Measurements from ENCODE around the gene RGR.

Gene RGR

GRCh38 chr10:84234479-84234878 lies 10.4 kb upstream of the RGR start:
- TF ChIP-seq, protein P1, sequence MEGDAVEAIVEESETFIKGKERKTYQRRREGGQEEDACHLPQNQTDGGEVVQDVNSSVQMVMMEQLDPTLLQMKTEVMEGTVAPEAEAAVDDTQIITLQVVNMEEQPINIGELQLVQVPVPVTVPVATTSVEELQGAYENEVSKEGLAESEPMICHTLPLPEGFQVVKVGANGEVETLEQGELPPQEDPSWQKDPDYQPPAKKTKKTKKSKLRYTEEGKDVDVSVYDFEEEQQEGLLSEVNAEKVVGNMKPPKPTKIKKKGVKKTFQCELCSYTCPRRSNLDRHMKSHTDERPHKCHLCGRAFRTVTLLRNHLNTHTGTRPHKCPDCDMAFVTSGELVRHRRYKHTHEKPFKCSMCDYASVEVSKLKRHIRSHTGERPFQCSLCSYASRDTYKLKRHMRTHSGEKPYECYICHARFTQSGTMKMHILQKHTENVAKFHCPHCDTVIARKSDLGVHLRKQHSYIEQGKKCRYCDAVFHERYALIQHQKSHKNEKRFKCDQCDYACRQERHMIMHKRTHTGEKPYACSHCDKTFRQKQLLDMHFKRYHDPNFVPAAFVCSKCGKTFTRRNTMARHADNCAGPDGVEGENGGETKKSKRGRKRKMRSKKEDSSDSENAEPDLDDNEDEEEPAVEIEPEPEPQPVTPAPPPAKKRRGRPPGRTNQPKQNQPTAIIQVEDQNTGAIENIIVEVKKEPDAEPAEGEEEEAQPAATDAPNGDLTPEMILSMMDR (IDR thresholded peaks at IDR 0.05), result no peak

DNA sequence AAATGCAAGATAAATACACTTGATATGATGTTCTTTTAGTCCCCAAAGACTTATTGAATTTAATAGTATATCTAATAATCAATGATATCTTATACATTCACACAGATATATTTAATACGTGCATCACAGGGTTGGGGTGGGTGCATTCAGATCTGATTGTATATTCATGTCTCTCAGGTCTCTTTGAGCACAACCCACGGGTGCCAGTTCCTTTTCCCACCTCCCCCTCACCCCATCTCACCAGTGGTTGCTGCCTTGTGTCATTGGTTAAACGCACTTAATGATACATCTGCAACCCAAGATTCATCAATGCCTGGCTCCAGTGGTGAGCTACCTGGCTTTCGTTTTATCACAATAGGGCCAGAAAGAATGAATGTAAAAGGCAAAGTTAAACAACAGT lies 9.8 kb upstream of the RGR start:
- TF ChIP-seq, protein P1 (IDR thresholded peaks at IDR 0.05), result no peak

- TF ChIP-seq, protein P1 (IDR thresholded peaks at IDR 0.05), result no peak
Measured at GRCh38 chr10:84236807-84237198, 8.1 kb upstream of the RGR start.

DNA sequence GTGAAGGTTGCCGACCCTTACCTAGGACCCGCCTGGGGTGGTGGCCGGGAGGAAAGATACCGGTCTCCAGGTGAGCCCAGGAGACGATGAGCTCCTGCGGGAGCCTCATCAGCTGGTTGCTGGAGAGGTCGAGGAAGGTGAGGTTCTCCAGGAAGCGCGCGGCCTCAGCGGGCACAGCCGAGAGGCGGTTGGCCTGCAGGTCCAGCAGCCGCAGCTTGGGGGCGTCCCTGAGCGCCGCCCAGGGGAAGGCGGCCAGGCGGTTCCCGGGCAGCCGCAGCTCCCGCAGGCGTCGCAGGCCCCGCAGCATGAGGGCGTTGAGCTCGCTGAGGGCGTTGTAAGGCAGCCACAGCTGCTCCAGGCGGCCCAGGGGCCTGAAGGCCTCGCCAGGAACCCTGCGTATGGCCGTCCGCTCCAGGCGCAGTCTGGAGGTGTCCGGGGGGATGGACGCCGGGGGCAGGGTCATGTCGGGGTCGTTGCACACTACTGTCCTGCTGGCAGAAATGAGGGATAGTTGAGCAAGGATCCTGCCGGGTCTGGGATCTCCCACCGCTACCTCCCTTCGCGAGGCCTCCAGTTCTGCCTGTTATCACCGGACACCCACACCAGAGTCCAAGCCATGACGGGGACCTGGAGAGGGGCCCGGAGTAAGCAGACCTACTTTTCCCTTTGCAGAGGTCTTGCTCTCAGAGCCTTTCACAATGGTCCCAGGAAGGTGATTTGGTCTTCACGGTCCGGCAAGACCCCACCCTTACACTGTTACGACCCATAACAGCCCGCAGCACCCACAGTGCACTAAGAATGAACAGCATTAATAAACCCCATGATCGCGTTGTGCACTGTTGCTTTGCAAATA lies 7.4 kb upstream of the RGR start:
- TF ChIP-seq, protein P1 (IDR thresholded peaks at IDR 0.05), result no peak

GRCh38 chr10:84238909-84239308 lies 5.9 kb upstream of the RGR start:
- TF ChIP-seq, protein P1 (IDR thresholded peaks at IDR 0.05), result no peak

DNA sequence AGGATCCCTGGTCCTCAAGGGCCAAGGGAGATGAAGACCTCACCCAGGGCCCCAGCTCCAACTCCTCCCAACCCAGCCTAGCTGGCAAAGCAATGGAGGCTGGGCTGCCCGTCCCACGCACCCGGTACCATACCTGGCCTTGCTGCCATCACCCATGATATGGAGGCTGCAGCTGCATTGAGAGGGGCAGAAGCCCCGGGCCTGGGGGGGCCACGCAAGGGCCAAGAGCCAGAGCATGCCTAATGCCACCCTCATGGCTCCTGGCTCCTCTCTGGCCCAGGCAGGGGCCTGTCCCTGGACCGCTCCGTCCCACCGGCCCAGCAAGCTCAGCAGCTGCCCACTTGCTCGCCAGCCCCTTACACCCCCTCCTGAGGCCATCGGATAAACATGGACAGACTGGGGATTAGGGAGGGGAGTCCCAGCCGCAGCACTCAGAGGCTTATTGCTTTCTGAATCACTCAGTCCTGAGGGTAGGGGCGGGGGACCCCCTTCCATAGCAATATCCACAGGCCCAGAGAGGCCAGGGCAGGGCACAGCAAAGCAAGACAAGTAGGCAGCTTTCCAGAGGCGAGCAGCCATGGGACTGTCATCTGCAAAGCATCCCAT lies 3.6 kb upstream of the RGR start, which contains the start of gene LRIT1:
Gene LRIT1 (minus strand): TSS at position 362 of the 606 bp plus-strand sequence. CDS start 107 bp downstream, at position 255.
- TF ChIP-seq, protein P1 (IDR thresholded peaks at IDR 0.05), result no peak

- TF ChIP-seq, protein P1 (IDR thresholded peaks at IDR 0.05), result no peak
Measured at GRCh38 chr10:84243759-84244158, 1.1 kb upstream of the RGR start.

Measured in LNCAP (cell line).